Left ventricle myocardium inferior (tissue), 1 donor: ENCODE measurements around the gene NT5C3A. TPM values are rescaled to one million over a fixed set of nuclear protein-coding genes. Genes with fewer than 3 reads are reported as not detected.

Experiments
- DNase-seq: peaks from one replicate; pipeline ENCODE4 v3.0.0-alpha.2; 2020
- H3K27ac ChIP-seq: fragments of 200-600 bp; replicated peaks from 2 replicates; pipeline ENCODE4 v1.8.0; 2021
- H3K27me3 ChIP-seq: fragments of 200-600 bp; 2 replicates; pipeline ENCODE4 v1.8.0; 2021; ENCODE audit warnings: low read depth
- H3K36me3 ChIP-seq: fragments of 200-600 bp; 2 replicates; pipeline ENCODE4 v1.8.0; 2021
- H3K4me1 ChIP-seq: fragments of 200-600 bp; 2 replicates; pipeline ENCODE4 v1.8.0; 2021
- H3K4me3 ChIP-seq: fragments of 200-600 bp; 2 replicates; pipeline ENCODE4 v1.8.0; 2021; ENCODE audit warnings: mild to moderate bottlenecking, moderate library complexity
- H3K9me3 ChIP-seq: fragments of 200-600 bp; replicated peaks from 2 replicates; pipeline ENCODE4 v1.8.0; 2021
- intact Hi-C: fragments of 100-400 bp; cut with micrococcal nuclease; formaldehyde crosslinking; loops from one replicate; pipeline ENCODE4 v1.11.0; 2022
- total RNA-seq: library from RNA; stranded (reverse); fragmentation: NEBNext Ultra II Directional; extraction: Animal tissue kit (Norgen Biotek cat#: 25700); gene quantifications from one replicate; pipeline ENCODE4 v1.2.1, GENCODE V29; 2021
- TF ChIP-seq, protein P1 (sequence below): fragments of 200-600 bp; IDR thresholded peaks from 2 replicates; pipeline ENCODE4 v1.8.0; 2021; ENCODE audit warnings: antibody characterized with exemption, mild to moderate bottlenecking, borderline replicate concordance
- donor health status: DM: no; HTN: yes; CAD: no; lungs with severe emphysema.

Gene NT5C3A
- total RNA-seq, 1 donor from 2014 or later = 33.4 TPM

DNA sequence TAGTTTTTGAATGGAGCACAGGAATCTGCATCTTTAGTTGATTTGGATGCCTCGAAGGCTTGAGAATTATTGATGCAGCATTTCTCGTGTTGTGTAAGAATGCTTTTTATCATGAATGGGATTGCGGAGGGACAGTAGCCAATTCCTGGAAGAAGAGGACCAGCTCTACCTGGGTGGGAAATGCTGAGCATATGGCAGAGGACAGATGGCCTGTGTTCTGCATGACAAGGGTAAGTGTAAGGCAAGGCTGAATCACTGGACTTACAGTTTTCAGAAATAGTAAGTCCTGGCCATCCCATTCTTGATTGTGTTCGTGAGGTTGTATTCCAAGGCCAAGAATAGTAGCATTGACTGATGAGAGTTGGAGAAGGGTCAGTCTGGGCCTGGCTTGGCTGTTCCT lies 30.7 kb upstream of the NT5C3A start:
- no peak for DNase-seq
- TF ChIP-seq, protein P1, sequence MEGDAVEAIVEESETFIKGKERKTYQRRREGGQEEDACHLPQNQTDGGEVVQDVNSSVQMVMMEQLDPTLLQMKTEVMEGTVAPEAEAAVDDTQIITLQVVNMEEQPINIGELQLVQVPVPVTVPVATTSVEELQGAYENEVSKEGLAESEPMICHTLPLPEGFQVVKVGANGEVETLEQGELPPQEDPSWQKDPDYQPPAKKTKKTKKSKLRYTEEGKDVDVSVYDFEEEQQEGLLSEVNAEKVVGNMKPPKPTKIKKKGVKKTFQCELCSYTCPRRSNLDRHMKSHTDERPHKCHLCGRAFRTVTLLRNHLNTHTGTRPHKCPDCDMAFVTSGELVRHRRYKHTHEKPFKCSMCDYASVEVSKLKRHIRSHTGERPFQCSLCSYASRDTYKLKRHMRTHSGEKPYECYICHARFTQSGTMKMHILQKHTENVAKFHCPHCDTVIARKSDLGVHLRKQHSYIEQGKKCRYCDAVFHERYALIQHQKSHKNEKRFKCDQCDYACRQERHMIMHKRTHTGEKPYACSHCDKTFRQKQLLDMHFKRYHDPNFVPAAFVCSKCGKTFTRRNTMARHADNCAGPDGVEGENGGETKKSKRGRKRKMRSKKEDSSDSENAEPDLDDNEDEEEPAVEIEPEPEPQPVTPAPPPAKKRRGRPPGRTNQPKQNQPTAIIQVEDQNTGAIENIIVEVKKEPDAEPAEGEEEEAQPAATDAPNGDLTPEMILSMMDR = no peak
- Histone ChIP-seq H3K27ac (no peak overlapping the region), H3K36me3 (peaks cover 50% of the 10 kb centered on the region), H3K27me3 (no peaks in the 10 kb centered on the region), H3K9me3 (no peaks in the 10 kb centered on the region), H3K4me3 (no peak overlapping the region), H3K4me1 (peaks cover 6% of the 10 kb centered on the region)
- intact Hi-C loops = no loop called here

DNA sequence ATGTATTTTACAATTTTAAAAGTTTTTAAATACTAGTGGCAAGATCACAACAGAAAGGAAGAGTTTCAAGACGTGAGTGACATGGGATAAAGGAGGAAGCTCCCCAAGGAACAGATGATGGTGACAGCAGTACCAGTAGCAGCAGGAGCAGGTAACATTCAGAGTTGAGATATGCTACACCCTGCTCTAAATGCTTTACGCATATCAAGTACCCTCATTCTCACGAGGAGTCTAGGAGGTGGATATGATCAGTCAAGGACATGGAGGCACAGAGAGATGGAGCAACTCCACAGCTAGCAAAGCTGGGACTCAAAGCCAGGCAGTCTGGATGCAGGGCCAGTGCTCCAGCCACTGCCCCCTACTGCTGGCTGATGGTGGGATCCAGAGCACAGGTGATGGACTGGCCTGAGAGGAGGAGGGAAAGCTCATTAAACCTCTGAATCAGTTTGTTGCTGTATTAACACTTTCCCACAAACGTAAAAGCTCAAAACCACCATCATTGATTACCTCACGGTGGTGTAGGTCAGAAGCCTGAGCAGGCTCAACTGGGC lies 29.1 kb upstream of the NT5C3A start:
- intact Hi-C loops = no loop called here

DNA sequence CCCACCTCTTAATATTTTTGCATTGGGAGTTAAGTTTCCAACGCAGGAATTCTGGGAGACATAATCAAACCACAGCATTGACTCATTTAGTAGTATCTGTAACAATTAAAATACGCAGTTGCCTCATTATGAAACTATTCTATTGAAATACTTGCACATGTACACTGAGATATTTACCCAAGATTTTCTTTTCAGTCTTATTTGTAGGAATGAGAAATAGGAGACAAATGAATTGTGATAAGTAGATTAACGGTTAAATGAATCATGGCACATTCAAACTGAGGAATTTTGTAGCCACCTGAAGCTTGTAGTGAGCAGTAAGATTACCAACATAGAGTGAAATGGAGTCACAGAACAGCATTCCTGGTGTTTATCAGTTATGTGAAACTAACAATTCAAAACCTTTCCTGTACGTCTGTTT lies 28.5 kb upstream of the NT5C3A start:
- Histone ChIP-seq H3K4me3 (no peak overlapping the region), H3K27ac (no peak overlapping the region), H3K4me1 (peaks cover 17% of the 10 kb centered on the region)

More for the DNA sequence above, 29.1 kb upstream of the NT5C3A start:
- no peak overlapping the region for H3K27ac ChIP-seq
- peaks cover 17% of the 10 kb centered on the region for H3K4me1 ChIP-seq
- H3K9me3 ChIP-seq = no peaks in the 10 kb centered on the region
- H3K4me3 ChIP-seq = no peak overlapping the region
- H3K27me3 ChIP-seq = no peaks in the 10 kb centered on the region
- DNase-seq = no peak
- peaks cover 35% of the 10 kb centered on the region for H3K36me3 ChIP-seq
- TF ChIP-seq, protein P1 = no peak

DNA sequence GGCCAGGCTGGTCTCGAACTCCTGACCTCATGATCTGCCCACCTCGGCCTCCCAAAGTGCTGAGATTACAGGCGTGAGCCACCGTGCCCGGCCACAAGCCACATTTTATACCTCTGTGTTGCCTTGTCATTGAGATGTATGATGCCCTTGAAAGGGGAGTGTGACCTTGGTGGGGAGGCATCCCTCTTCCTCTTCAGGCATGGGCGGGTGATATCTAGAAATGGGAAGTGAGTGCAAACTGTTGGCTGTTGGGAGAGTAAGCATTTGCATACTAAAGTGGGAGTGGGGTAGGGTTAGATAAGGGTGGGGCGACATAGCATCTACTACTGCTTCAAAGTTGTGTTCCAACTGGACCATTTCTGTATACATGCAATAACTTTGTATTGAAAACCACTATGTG lies 26.6 kb upstream of the NT5C3A start:
- Histone ChIP-seq H3K4me3 (no peak overlapping the region), H3K27ac (no peak overlapping the region), H3K4me1 (peaks cover 17% of the 10 kb centered on the region), H3K9me3 (no peaks in the 10 kb centered on the region), H3K36me3 (peaks cover 11% of the 10 kb centered on the region), H3K27me3 (no peaks in the 10 kb centered on the region)
- intact Hi-C loops = no loop called here
- DNase-seq = no peak
- TF ChIP-seq, protein P1 = no peak

More for the DNA sequence above, 28.5 kb upstream of the NT5C3A start:
- H3K27me3 ChIP-seq = no peaks in the 10 kb centered on the region
- TF ChIP-seq, protein P1 = no peak
- H3K36me3 ChIP-seq = peaks cover 29% of the 10 kb centered on the region
- no peaks in the 10 kb centered on the region for H3K9me3 ChIP-seq
- no peak for DNase-seq
- intact Hi-C loops = no loop called here

DNA sequence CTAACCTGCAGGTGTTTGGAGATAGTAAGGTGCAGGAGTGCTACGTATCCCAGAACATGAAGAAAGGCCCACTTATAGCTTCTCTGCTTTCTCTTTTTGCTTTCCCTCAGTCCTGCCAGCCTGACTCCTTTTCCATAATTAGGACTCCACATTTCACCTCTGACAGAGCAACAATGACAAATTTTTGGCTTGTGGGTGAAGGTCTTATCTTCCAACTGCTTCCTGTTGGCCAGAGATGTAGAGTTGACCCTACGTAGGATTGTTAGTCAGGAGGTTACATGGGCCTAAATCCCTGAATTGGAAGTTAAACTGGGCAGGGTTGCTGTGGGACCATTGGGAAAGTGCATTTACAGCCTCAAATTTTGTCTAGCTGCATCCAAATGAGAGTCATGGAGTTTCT lies 25.3 kb upstream of the NT5C3A start:
- Histone ChIP-seq H3K36me3 (no peaks in the 10 kb centered on the region), H3K27ac (peak overlapping the region; percentile 40), H3K4me3 (no peak overlapping the region), H3K9me3 (no peaks in the 10 kb centered on the region), H3K27me3 (no peaks in the 10 kb centered on the region), H3K4me1 (peaks cover 12% of the 10 kb centered on the region)
- TF ChIP-seq, protein P1 = no peak
- intact Hi-C loops = no loop called here
- DNase-seq = no peak
